NCI-H1092 (cell line): ENCODE results near the gene CLIP2.

Experiments
- DNase-seq: peaks from one replicate; lab custom pipeline; 2025; lab: John Stamatoyannopoulos, UW

Gene CLIP2

DNA sequence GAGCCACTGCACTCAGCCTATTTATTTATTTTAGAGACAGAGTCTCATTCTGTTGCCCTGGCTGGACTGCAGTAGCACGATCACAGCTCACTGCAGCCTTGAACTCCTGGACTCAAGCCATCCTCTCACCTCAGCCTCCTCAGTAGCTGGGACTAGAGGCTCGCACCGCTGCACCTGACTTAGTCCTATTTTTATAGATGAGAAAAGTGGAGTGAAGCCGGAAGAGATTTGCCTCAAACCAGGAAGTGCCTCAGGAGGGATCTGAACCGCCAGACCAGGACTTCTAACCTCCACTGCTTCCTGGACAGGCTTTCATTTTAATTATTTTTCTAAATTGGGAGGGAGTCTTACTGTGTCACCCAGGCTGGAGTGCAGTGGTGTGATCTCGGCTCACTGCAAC is 17.5 kb upstream of the CLIP2 start:
- DNase-seq = no peak

DNA sequence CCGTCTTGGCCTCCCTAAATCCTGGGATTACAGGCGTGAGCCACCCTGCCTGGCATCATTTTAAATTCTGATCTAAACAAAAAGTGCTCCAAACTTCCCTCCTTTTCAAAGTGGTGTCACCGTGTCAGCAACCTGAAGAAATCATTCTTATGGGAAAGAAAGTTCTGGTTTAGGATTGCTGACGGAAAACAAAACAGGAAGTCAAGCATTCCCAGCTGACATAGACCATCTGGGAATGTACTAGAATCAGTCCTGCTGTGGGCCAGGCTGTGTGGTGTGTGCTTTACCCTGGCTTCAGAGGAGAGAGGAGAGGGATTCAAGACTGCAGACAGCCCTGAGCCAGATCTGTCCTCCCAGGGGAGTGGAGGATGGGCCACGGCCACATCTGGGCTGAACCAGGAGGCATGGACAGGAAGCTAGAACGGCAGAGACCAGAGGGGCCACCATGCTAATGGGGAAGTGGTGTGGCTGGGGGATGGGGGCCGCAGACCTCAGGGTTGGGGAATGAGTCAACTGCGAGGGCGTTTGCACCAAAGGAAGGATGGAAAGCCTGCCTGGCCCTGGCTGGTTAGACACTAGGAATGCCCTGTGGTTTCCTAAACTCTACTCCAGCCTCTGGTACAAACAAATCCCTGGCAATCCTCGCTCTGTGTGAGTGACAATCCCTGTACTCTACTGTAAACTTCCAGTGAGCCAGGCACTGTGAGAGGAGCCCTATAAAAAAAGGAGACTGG is 16.7 kb upstream of the CLIP2 start:
- DNase-seq = no peak

DNA sequence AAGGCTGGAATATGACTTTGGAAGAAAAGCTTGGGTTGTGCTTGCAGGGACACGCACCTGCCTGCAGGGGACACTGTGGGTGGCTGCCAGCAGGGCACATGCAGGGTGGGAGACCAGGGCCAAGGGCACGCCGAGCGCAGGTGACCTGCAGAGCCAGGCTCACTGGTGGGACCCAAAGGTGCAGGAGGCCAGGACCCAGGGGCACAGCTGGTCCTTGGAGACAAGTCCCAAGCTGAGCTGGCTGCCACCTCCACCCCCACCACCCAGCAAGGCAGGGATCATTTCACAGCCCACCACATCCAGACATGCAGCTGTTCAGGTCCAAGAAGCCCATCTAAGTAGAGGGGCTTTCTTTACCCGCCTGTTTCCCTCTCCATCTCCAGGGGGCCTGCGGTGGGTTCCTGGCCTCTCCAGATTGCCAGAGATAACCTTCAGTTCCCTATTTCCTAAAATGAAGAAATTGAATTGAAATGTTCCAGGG is 13.8 kb upstream of the CLIP2 start:
- DNase-seq = no peak

DNA sequence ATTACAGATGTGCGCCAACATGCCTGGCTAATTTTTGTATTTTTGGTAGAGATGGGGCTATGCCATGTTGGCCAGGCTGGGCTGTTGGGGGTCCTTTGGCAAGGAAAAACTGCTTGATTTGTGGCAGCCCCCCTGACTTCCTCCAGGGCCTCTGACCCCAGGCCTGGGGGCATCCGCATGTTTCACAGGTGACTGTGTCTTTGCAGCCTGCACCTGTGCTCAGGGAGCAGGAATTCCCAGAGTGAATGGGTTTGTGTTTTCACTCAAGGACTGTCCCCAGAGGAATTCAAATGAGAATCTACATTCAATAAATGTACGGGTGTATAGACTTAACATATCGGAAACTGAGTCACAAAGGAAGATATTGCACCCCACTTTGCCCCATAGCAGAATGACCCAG is 11.6 kb upstream of the CLIP2 start:
- no peak for DNase-seq

DNA sequence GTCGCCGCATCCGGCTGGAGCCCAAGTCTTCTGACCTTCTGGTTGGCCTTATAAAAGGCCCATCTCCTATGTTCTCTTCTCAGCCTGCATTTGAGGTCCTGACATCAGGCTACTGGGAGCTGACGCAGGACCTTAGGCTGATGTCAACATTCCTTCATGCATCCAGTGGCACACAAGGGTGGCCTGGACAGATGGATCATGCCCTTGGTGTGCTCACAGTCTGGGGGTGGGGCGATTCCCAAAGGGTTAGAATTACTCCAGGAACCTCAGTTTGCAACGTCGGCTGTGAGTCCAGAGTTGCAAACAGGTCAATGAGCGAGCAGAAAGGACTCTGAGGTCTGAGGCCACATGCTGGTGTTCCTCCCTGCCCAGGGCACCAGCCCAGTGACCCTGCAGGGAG is 8.2 kb upstream of the CLIP2 start:
- DNase-seq = no peak

DNA sequence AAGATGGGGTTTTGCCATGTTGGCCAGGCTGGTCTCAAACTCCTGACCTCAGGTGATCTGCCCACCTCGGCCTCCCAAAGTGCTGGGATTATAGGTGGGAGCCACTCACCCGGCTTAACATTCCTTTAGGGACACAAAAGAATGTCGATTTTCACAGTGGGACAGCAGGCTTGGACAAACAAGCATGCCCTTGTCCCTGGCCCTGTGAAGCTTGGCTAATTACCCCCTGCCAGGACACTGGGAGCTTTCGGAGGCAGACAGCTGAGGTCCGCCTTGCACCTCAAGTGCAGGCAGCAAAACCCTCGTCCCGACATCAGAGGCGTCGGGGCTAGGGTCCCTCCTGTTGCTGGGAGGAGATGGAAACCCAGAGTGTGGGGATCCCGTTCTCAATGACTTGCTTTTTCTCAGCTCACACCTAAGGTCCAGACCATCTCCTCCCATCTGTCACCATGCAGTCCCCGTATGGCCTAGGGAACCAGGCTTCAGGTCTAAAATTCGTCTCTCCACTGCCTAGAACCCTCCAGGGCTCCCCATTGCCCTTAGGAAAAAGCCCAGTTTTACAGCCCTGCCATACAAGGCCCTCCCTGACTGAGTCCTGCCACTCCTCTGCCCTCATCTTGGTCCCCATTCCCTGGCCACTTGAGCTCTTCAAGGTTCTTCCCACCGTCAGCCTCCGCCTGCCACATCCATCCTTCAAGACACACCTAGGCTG is 6.3 kb upstream of the CLIP2 start:
- no peak for DNase-seq

DNA sequence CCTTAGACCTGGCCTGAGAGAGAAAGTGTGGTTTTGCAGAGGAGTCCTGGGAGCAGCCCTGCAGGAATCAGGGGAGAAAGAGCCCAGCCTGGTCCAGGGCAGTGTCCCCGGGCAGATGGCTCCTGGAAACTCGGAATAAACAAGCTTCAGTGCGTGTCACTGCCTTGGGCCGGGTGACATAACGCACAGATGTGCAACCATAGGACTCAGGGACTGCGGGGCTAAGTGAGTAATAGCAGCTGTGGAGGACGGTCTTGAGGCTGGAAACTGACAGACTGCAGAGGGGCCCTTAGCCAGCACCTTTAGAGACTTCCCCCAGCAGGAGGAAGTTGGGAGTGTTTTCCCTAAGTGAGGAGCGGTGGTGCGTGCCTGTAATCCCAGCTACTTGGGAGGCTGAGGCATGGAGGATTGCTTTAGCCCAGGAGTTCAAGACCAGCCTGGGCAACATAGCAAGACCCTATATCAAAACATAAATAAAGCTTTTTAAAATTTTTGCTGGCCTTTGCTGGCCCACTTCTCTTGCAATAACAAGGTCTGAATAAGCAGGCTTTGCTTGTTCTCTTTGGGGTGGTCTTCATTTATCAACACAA is 5.3 kb upstream of the CLIP2 start:
- no peak for DNase-seq

DNA sequence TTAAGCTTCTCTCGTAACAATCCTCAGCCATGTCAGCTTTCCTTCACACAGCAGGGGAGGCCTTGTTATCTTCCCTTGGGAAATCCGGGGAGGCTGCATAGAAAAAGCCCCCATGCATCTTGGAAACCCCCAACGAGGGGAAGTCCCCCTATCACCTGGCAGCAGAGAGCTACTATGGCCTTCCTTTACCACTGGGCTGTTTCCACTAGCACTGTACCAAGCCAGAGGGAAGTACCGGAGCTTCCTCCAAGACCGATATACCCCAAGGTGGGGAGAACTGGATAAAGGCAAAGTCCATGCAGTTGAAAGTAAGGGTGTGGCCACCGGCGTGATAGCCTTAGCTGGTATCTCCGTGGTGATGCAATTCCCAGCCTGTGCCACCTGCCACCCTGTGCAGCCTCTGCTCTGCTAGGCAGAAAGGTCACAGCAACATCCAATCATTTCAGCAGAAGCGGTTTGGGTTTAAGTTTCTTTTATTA is 4.4 kb upstream of the CLIP2 start:
- no peak for DNase-seq

DNA sequence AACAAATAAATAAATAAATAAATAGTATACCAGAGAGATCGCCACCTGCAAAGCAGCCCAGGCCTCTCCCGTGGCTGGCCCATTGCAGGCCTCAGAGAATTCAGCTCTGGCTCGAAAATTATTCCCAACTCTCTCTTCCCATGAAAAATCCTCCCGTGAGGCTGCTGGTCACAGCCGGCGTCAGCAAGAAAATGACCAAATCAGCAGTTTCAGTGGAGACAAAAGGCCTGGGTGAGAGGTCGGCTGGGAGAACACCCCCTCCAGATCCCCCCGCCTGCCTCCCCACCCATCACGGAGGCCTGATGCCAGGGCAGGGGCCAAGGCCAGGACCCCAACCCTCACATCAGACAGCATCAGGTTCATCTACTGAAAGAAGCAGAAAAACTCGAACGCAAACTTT is 3.1 kb upstream of the CLIP2 start:
- no peak for DNase-seq

DNA sequence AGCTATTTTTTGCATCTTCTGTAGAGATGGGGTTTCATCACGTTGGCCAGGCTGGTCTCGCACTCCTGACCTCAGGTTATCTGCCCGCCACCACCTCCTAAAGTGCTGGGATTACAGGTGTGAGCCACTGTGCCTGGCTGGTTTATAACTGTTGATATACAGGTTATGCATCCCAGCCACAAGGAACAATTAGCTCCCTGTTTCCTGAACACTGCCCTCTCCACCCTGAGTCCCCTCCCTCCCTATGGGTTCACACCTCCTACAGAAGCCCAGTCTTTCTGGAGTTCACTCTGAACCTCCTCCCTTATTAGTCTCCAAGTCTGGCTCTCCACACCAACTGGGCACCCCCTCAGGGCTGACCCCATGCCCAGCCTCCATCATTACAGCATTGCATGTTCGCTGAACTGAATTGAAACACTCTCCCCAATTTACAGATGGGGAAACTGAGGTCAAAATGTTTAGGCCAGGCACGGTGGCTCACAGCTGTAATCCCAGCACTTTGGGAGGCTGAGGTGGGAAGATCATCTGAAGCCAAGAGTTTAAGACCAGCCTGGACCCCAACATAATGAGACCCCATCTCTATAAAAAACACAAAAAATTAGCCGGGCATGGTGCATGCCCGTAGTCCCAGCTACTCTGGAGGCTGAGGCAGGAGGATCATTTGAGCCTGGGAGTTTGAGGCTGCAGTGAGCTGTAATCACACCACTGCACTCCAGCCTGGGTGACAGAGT is 1.7 kb upstream of the CLIP2 start:
- DNase-seq = no peak

DNA sequence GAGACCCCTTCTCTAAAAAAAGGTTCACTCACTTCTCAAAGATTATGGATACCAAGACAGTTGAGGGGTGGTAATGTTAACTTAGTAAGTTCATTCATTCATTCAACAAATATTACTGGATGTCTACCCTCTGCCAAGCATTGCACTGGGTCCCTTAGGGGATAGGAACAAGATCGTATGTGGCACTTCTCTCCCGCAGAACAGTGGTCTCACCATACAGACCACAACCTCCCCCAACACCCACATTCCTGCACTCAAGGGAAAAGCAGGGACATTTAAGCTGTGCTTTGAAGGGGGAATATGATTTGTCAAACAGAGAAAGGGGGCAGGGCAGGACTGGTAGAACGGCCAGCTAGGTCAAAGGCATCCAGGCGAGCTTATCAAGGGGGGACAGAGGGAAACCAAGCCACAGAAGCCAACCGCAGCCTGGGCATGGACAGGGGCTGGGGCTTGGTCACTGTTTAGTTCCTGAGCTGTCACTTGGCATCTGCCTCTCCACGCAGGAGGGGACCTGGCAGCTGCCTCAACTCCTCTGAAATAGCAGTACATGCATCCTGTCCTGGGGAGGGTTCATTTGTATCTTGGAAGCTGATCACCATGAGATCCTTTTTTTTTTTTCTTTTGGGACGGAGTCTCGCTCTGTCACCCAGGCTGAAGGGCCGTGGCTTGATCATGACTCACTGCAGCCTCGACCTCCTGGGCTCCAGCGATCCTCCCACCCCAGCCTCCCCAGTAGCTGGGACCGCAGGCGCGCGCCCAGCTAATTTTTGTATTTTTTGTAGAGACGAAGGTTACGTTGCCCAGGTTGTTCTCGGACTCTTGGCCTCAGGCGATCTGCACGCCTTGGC is 949 bp upstream of the CLIP2 start:
- no peak for DNase-seq

DNA sequence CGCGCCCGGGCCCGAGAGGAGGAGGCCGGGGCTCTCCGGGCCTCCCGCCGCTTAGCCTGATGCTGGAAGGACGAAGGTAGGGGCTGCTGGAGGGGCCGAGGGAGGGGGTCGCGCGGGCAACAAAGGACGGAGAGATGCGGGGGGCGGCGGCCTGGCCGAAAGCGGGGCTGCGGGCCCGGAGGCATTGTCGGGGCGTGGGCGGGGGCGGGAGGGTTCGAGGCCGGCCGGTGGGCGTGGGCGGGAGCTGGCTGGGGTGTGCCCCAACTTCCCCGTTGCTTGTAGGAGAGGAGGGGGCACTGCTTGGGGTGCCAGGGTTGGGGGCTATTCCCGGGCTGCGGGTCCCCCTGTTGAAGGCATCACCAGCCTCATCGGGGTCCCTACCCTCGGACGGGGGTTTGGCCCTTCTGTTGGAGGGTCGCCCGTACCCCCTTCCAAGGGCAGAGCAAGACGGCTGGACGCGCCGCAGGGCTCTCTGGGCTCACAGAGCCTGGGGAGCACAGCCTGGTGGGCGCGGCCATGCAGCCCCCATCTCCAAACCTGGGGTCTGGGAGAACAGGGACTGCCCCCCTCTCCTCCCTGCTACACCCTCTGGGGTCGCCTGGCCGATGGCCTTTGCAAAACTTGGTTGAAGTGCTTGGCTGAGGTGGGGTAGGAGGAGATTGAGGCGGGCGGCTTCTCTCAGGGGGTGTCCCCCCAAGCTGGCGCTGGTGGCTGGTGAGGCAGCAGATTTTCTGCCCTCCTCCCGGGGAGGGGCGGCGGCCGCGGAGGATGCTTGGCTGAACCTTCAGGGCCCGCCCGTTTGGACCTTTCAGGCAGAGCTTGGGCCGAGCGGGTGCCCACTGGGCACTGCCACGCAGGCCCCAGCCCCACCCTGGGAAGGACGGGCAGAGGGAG is 699 bp downstream of the CLIP2 start:
- DNase-seq = no peak

DNA sequence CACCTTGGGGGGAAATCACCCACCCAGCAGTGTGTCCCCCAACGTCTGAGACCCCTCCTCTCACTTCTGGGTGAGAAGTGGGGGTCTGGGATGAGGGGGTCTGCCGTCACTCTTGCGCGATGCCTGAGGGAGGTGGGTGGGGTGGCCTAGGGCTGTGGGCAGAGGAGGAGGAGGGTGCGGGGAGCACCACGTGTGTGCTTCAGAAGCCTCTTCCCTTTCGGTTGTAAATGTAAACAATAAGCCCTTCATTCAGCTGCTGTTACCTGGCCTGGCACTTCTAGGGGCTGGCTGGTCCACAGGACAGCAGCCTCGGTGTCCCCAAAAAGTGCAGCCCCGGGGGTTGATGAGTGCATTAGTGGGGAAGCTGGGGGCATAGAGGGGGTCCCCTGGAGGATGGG is 1.3 kb downstream of the CLIP2 start:
- no peak for DNase-seq

DNA sequence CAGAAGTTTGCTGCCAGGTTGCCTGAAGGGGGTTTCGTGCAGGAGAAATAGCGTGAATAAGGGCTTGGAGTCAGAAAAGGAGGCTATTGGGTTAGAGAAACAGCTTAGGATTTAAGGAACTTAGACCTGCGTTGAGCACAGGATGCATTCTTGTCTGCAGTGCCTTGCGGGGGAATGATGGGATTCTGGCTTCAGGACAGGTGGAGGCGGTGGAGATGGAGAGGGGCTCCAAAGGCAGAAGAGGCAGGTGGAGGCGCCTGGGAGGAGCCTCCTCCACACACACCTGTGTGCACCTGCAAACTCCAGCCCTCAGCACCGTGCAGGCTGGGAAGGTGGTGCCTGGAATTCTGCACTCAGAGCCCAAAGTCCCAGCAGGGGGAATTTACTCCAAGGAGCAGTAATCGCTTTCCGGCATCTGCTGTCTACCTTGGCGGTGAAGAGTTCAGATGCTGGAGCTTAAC is 1.8 kb downstream of the CLIP2 start:
- no peak for DNase-seq

DNA sequence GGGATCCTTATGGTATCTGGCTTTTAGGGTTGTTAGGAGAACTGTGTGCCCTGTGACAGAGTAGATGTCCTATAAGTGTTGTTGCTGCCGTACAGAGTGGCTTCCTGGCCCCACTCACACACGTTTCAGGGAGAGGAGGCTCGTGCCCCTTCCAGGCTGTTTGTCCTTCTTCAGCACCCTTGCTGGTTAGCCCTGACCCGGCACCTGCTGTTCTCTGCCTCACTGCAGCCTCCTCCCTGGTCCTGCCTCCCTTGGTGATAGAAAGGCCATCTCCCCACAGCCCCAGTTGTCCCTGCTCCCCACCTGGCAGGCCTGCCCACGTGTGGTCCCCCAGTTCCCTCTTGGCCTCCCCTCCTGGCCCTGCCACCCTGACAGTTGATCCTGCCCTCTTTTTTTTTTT is 2.3 kb downstream of the CLIP2 start:
- no peak for DNase-seq

DNA sequence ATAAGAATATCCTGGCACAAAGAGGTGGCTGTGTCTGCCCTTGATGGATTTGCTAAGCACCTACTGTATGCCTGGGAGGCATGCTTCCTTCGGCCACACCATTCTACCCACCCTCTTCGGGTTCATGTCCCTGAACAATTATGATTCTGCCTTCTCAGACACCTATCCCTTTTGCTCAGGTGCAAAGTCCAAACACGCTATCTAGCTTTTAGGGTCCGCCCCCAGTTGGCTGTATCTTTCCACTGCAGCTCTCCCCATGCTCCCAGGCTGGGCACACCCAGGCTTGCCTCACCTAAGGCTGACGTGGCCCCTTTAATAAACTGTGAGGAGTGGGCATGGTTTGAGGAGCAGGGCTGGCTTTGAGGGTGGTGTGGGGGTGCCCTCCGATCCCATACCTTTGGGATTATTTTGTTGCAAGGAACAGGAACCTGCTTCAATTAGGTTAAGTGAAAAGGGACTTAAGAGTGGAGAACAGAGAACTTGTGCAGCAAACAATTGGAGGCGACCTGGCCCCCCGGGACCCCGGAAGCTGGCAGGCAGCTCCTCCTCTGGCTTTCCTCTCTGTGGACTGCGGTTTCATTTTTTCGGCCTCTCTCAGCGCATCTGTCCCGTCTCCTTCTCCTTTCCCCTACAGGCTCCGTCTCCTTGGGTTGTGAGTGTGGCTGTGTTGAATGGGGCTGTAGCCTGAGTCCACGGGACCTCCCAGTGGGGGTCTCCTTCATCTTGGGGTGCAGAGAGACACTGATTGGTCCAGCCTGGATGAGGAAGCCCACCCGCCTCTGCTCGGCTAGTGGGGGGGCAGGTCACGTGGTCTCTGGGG is 3.8 kb downstream of the CLIP2 start:
- DNase-seq = no peak

DNA sequence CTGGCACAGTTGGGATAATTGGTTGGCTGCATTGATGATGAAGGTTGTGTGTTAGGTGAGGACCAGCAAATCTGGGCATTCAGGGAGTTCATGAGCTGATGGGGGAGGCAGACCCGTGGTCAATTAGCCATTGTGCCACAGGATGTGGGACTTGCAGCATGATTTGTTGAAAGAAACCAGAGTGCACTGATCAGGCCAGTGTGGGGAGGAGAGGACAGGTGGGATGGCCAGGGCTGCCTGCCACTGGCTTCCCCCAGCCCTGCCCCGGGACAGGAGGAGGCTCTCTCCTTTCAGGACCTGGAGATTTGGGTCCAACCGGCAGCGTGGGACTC is 4.3 kb downstream of the CLIP2 start:
- DNase-seq = no peak

DNA sequence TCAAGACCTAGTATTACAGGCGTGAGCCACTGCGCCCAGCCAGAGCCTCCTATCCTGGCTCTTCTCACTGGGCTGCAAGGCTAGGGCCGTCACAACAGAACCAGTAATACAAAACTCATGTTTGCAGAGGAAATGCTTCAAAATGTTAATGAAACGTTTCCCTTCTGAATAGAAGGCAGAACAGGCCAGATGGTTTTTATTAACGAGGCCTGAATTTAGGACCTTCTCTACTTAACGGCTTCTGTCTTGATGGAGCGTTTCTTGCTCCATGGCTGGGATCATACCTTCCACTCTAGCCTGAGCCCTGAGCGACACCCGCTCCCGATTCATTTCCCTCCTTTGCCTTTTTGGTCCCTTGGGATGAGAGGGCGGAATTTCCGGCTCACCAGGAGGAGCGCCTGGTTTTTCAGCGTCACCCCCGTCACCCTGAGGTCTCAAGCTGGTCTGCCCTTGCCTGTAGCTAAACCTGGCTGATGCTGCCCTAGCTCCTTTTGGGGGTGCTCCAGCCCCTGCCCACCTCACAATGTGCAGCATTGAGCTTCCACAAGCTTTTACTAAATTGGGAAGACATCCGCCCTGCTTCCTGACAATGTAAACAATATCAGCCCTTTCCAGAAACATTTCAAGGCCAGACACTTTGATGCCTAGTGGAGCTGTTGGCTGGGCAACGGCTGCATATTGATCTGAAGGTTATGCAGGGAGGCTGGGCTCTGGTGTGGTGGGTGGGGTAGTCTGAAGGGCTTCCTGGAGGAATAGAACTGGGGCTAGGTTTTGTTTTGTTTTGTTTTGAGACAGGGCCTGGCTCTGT is 5.2 kb downstream of the CLIP2 start:
- peak; percentile 52 for DNase-seq
